ENCODE results near the gene EYS.

- TF ChIP-seq CTCF (IDR thresholded peaks at IDR 0.05) (no peak), POLR2A (IDR thresholded peaks at IDR 0.05; ENCODE audit: low read depth) (no peak), POLR2AphosphoS5 (IDR thresholded peaks at IDR 0.05) (no peak)
Observed at GRCh38 chr6:65468307-65468706, 238.7 kb downstream of the EYS start.
